AG09319 (cell line): Measurements from ENCODE around the gene PSMG1.
A peak's percentile ranks its signal among the peaks of the same experiment; 100 is the strongest.
"Not testable (repeated sequence)": the region's sequence is repeated elsewhere in the genome, so short reads cannot be mapped to it uniquely, and the experiment has no call there.

Source experiments
- DNase-seq: peaks from one replicate; pipeline ENCODE4 v3.0.0-alpha.2; 2010; ENCODE audit warnings: low read depth; ENCODE audit errors: extremely low read depth
- TF ChIP-seq, protein P1 (sequence below): IDR thresholded peaks from 2 replicates; pipeline ENCODE4 v1.5.1; 2011; ENCODE audit warnings: low read depth, mild to moderate bottlenecking, inconsistent platforms, low read length, moderate library complexity

Gene PSMG1

DNA sequence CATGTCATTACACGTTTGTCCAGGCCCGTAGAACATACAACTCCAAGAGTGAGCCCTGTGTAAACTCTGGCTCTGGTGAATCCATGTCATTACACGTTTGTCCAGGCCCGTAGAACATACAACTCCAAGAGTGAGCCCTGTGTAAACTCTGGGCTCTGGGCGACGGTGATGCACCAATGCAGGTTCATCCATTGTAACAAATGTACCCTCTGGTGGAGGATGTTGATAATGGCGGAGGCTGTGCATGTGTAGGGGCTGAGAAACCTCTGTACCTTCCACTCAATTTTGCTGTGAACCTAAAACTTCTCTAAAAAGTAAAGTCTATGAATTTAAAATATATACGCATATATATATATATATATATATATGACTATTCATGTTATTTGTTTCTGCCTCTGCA, 47.1 kb downstream of the PSMG1 start:
- DNase-seq: not testable (repeated sequence)
- TF ChIP-seq, protein P1, sequence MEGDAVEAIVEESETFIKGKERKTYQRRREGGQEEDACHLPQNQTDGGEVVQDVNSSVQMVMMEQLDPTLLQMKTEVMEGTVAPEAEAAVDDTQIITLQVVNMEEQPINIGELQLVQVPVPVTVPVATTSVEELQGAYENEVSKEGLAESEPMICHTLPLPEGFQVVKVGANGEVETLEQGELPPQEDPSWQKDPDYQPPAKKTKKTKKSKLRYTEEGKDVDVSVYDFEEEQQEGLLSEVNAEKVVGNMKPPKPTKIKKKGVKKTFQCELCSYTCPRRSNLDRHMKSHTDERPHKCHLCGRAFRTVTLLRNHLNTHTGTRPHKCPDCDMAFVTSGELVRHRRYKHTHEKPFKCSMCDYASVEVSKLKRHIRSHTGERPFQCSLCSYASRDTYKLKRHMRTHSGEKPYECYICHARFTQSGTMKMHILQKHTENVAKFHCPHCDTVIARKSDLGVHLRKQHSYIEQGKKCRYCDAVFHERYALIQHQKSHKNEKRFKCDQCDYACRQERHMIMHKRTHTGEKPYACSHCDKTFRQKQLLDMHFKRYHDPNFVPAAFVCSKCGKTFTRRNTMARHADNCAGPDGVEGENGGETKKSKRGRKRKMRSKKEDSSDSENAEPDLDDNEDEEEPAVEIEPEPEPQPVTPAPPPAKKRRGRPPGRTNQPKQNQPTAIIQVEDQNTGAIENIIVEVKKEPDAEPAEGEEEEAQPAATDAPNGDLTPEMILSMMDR: peak; percentile 27

- TF ChIP-seq, protein P1: no peak
- DNase-seq: no peak
Measured at GRCh38 chr21:39134288-39134810, 48.9 kb downstream of the PSMG1 start.

GRCh38 chr21:39132248-39132647, 51.0 kb downstream of the PSMG1 start:
- TF ChIP-seq, protein P1: no peak
- DNase-seq: no peak

- DNase-seq: no peak
- TF ChIP-seq, protein P1: no peak
Measured at GRCh38 chr21:39131791-39132190, 51.5 kb downstream of the PSMG1 start.

GRCh38 chr21:39127506-39127905, 55.7 kb downstream of the PSMG1 start:
- TF ChIP-seq, protein P1: no peak
- DNase-seq: no peak

DNA sequence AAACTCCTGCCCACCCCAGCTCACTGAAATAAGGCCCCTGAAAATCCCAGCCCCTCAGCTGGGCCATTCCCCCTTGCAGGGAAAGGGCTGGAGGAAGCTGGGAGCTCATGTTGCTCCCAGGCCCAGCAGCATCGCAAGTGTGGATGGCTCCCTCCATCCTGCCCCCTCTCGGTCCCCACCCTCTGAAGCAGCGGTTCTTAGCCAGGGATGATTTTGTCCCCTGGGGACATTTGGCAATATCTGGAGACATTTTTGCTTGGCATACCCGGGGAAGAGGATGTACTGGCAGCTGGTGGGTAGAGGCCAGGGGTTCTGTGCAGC, 56.8 kb downstream of the PSMG1 start:
- DNase-seq: no peak
- TF ChIP-seq, protein P1: no peak

DNA sequence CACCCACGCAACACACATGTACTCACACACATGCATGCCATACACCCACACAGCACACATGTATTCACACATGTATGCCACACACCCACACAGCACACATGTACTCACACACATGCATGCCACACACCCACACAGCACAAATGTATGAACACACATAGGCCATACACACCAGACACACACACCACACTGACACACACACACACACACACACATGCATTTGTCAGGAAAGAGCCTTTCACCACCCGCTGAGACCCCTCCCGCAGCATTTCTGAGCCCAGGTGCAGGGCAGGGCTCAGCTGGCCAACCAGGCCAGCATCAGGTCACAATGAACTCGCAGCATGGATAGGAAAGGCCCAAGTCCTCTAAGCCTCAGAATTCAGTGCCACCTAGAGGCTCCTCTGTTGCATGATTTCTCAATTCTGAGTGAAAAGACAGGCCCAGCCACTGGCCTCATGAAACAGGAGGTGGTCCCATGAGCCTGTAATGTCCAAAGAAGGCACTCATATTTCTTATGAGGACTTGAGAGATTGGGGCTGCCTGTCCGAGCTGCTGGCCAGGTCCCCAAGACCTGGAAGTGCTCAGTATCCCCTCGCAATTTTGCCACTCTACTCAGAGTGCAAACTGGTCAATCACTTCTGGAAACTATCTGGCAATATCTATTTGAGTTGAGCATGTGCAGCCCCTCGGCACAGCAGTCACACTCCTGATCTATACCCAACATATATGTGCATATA, 57.3 kb downstream of the PSMG1 start:
- TF ChIP-seq, protein P1: peak; percentile 73
- no peak for DNase-seq
